Panc1 (cell line): ENCODE measurements around the gene HERC3.

Source experiments
- CTCF ChIP-seq: fragments of 450-650 bp; IDR thresholded peaks from 2 replicates; pipeline ENCODE4 v1.5.1; 2017; ENCODE audit warnings: mild to moderate bottlenecking
- POLR2AphosphoS5 ChIP-seq: IDR thresholded peaks from 2 replicates; pipeline ENCODE4 v1.6.1; 2012; ENCODE audit warnings: mild to moderate bottlenecking, low read depth, low read length, moderate library complexity

DNA sequence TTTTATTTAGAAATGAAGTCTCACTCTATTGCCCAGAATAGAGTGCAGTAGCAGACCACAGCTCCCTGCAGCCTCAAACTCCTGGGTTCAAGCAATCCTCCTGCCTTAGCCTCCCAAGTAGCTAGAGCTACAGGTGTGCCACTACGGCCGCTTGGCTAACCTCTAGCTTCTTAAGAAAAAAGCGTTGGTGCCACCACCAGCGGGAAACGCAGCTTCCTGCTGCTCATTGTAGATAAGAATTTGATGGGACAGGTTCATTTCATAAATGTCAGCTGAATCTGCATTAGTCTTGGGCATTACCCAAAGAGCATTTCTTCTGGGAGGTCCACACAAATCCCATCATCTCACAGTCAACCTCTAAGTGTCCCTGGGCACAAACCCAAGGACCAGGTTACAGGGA is 138.5 kb downstream of the HERC3 start:
- TF ChIP-seq CTCF, result no peak
- TF ChIP-seq POLR2AphosphoS5, result no peak
